Measurements from ENCODE around the gene LRRTM2.

The LRRTM2 gene

GRCh38 chr5:138905541-138905940, 30.4 kb upstream of the LRRTM2 start:
- Histone ChIP-seq H3K4me3 (ENCODE audit: low read depth in 1 of 2, low read length in 2 of 2) (no peak overlapping the region), H3K27ac (ENCODE audit: low read length) (no peak overlapping the region), H3K4me1 (ENCODE audit: insufficient read depth, low read length) (peaks cover 12% of the 10 kb centered on the region), H3K36me3 (ENCODE audit: insufficient read depth, low read length) (no peaks in the 10 kb centered on the region), H3K9me3 (ENCODE audit: insufficient read depth, low read length, severe bottlenecking) (no peaks in the 10 kb centered on the region), H4K20me1 (ENCODE audit: insufficient read depth, low read length) (no peaks in the 10 kb centered on the region), H3K9ac (ENCODE audit: low read depth, low read length) (no peak overlapping the region), H2AFZ (ENCODE audit: low read depth, low read length) (no peak overlapping the region), H3K4me2 (ENCODE audit: insufficient read depth, low read length) (no peak overlapping the region), H3K27me3 (ENCODE audit: insufficient read depth, low read length, poor library complexity) (no peaks in the 10 kb centered on the region), H3K79me2 (ENCODE audit: insufficient read depth, low read length) (no peaks in the 10 kb centered on the region)
- DNase-seq, result no peak
- no peak for ATAC-seq (ENCODE audit: insufficient read depth, low read depth)
- TF ChIP-seq EZH2 (IDR thresholded peaks at IDR 0.05; ENCODE audit: borderline replicate concordance, low read depth, low read length, severe bottlenecking), result no peak
- no peak for TF ChIP-seq CTCF (IDR thresholded peaks at IDR 0.05; ENCODE audit: borderline replicate concordance, extremely low read depth, low read length, poor library complexity, severe bottlenecking)

GRCh38 chr5:138903130-138903775, 28.1 kb upstream of the LRRTM2 start:
- Histone ChIP-seq H3K4me2 (ENCODE audit: insufficient read depth, low read length) (no peak overlapping the region), H4K20me1 (ENCODE audit: insufficient read depth, low read length) (no peaks in the 10 kb centered on the region), H3K79me2 (ENCODE audit: insufficient read depth, low read length) (no peaks in the 10 kb centered on the region), H3K9ac (ENCODE audit: low read depth, low read length) (no peak overlapping the region), H3K4me3 (ENCODE audit: low read depth in 1 of 2, low read length in 2 of 2) (no peak overlapping the region), H3K27me3 (ENCODE audit: insufficient read depth, low read length, poor library complexity) (no peaks in the 10 kb centered on the region), H2AFZ (ENCODE audit: low read depth, low read length) (no peak overlapping the region), H3K4me1 (ENCODE audit: insufficient read depth, low read length) (peaks cover 22% of the 10 kb centered on the region), H3K27ac (ENCODE audit: low read length) (no peak overlapping the region), H3K36me3 (ENCODE audit: insufficient read depth, low read length) (no peaks in the 10 kb centered on the region), H3K9me3 (ENCODE audit: insufficient read depth, low read length, severe bottlenecking) (no peaks in the 10 kb centered on the region)
- TF ChIP-seq CTCF (IDR thresholded peaks at IDR 0.05; ENCODE audit: borderline replicate concordance, extremely low read depth, low read length, poor library complexity, severe bottlenecking) (no peak), EZH2 (IDR thresholded peaks at IDR 0.05; ENCODE audit: borderline replicate concordance, low read depth, low read length, severe bottlenecking) (no peak)
- ATAC-seq (ENCODE audit: insufficient read depth, low read depth), result no peak
- DNase-seq, result no peak

GRCh38 chr5:138901716-138902115, 26.6 kb upstream of the LRRTM2 start:
- Histone ChIP-seq H2AFZ (ENCODE audit: low read depth, low read length) (no peak overlapping the region), H3K4me2 (ENCODE audit: insufficient read depth, low read length) (no peak overlapping the region), H3K27me3 (ENCODE audit: insufficient read depth, low read length, poor library complexity) (no peaks in the 10 kb centered on the region), H3K4me1 (ENCODE audit: insufficient read depth, low read length) (peaks cover 22% of the 10 kb centered on the region), H3K36me3 (ENCODE audit: insufficient read depth, low read length) (no peaks in the 10 kb centered on the region), H3K79me2 (ENCODE audit: insufficient read depth, low read length) (no peaks in the 10 kb centered on the region), H4K20me1 (ENCODE audit: insufficient read depth, low read length) (no peaks in the 10 kb centered on the region), H3K27ac (ENCODE audit: low read length) (no peak overlapping the region), H3K9ac (ENCODE audit: low read depth, low read length) (no peak overlapping the region), H3K9me3 (ENCODE audit: insufficient read depth, low read length, severe bottlenecking) (no peaks in the 10 kb centered on the region), H3K4me3 (ENCODE audit: low read depth in 1 of 2, low read length in 2 of 2) (no peak overlapping the region)
- no peak for DNase-seq
- no peak for TF ChIP-seq EZH2 (IDR thresholded peaks at IDR 0.05; ENCODE audit: borderline replicate concordance, low read depth, low read length, severe bottlenecking)
- no peak for TF ChIP-seq CTCF (IDR thresholded peaks at IDR 0.05; ENCODE audit: borderline replicate concordance, extremely low read depth, low read length, poor library complexity, severe bottlenecking)
- no peak for ATAC-seq (ENCODE audit: insufficient read depth, low read depth)
